NCI-H2171 treated with DMSO at 0.1 percent for 48 hours (cell line): Measurements from ENCODE around the gene NAV2.

Source experiments
- DNase-seq: peaks from one replicate; lab custom pipeline; 2025; lab: John Stamatoyannopoulos, UW

The NAV2 gene

DNA sequence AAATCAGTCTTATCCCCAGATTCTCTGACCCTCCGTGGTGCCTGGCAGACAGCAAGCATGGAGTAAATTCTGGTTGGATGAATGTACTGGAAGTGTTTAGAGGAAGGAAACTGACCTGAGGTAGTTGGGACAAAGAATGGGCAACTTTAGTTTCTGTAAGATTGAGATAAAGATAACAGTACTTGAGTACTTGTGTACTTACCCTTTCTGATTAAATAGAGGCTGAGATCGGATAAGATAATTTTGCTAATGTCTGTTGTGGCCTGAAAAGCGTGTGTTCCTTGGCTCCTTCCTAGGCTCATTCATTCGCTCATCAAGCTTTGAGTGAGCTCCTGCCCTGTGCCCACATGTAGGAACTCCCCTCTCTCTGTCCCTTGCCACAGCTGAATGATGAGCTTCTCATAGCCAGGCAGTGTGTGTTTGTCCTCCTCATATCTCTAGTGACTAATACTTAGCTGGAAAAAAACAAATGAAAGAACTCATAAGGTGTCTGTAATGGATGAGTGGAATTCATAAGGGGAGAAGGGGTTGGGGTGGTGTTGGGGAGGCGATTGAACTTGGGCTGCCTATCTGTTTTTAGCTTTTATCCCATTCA, 329.5 kb downstream of the NAV2 start:
- no peak for DNase-seq

DNA sequence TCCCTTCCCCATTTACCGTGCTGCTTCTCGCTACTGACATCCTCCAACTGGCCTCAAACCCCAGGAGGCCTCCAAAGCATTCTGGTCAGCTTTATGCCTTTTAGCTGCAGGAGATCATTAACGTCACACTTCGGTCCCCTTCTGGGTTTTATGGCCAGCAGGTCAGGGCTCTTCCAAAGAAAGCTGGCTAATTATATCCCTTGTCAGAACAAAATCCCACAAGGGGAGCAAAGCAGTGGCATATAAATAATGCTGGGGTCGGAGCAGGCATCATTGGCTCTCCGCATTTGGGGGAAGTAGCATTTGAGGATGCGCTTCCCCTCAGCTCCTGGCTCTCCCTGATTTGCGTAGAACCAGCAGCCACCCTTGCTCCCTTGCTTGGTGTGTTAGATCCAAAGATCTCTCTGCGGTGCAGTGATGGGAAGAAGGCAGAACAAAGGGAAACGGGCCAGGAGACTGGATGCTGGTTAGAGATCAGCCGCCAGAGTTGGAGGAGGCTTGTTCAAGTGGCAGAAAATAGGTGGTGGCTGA, 330.2 kb downstream of the NAV2 start:
- DNase-seq = no peak

DNA sequence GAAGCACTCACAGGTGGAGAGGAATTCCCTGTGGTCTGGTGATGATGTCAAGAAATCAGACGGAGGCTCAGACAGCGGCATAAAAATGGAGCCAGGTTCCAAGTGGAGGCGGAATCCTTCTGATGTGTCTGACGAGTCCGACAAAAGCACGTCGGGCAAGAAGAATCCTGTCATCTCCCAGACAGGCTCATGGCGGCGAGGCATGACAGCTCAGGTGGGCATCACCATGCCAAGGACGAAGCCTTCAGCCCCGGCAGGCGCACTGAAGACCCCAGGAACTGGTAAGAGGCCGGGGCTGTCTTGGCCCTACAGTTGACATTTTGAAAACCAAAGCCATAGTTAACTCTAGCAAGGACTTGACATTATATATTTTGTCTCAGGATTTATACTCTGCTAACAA, 331.4 kb downstream of the NAV2 start:
- DNase-seq = no peak

DNA sequence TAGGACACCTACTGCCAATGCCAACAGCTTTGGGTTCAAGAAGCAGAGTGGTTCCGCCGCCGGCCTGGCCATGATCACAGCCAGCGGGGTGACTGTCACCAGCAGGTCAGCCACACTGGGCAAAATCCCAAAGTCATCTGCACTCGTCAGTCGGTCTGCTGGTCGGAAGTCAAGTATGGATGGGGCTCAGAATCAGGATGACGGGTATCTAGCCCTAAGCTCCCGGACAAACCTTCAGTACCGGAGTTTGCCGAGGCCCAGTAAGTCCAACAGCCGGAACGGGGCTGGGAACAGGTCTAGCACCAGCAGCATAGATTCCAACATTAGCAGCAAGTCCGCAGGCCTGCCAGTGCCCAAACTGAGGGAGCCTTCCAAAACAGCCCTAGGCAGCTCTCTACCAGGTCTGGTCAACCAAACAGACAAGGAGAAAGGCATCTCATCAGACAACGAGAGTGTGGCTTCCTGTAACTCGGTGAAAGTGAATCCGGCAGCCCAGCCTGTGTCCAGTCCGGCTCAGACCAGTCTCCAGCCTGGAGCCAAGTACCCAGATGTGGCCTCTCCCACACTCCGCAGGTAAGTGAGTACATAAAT, 332.6 kb downstream of the NAV2 start:
- no peak for DNase-seq

DNA sequence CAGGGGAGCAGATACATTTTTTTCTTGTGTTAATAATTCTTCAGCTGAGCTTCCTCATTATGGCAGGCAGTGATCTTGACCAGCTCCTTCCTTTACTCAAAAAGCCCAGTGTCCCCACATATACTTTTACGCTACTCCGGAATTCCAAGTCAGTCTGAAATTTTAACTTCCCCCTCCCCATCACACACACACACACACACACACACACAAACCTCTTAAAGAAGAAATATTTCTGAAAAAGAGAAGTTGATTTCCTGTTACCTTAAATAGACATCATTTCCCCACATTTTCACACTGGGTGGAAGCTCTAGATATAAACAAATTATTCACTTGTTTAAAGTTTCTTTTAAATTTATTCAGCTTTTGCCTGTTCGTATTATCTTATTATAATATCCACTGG, 333.8 kb downstream of the NAV2 start:
- DNase-seq = no peak

DNA sequence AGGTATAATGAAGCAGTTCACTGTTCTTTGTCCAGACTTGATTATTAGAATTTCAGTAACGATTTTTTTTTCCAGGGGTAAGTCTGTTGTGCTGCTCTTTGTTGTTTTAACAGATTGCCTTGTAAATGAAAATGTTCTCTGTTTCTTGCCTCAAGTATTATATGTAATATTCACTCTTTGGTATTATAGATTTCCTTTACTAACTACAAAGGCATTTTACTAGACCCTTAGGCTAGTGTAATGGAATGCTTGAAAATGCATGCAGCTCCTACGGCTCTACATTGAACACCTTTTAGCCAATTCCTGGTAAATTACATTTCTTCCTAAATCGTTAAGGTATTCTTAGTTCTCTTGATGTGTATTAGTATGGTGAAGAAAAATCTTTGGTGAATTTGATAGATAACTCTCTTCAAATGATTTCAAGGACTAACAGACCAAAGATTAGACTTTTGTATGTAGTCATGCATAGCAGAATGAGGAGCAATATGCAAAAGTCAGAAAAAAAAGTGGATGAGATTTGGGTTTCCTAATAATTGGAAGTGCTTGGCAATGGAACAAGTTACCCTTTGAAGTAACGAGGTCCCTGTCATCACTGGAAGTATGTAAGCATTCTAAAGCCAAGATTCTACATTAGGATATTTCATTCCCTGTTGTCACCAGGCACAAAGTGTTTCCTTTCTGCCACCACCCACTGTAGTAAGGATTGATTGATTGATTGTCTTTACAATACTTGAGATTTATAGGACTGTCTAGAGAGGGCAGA, 334.6 kb downstream of the NAV2 start:
- no peak for DNase-seq

DNA sequence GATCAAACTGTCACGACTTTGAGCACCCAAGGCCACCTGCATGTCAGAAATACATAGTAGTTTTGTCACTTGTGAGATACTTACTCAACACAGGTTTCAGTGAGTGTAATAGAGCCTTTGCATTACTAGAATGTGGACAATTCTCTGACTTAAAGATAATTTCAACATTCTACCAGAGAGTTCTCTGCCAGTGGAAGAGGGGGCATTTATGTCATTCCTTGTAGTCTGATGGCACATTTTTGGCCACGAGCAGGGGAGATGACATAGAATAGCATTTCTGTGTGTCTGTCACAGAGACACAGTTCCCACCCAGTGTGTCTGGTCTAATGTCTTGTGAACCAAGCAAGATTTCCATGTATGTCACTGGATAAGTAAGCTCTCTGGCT, 335.1 kb downstream of the NAV2 start:
- no peak for DNase-seq

DNA sequence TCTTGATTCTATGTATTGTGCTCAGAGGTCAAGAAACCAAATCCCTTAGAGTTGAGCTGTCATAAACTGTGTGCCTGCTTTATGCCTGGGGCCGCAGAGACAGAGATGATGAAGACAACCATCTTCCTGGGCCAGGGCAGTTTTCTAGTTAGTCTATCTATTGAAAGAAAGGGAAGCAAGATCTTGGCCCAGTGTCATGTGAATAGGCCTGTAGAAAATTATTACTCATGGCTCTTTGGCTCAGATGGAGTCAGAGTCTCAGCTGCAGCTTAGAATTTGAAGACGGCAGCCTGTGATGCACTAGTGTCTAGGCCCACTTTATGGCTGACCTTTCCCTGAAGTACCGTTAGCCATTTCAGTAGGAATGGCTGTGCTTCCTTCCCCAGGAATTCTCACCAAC, 335.6 kb downstream of the NAV2 start:
- no peak for DNase-seq

DNA sequence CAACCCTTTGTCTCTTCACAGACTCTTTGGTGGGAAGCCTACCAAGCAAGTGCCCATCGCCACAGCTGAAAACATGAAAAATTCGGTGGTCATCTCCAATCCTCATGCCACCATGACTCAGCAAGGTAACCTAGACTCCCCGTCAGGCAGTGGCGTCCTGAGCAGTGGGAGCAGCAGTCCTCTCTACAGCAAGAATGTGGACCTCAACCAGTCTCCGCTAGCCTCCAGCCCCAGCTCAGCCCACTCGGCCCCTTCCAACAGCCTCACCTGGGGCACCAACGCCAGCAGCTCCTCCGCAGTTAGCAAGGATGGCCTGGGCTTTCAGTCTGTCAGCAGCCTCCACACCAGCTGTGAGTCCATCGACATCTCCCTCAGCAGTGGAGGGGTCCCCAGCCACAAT, 336.1 kb downstream of the NAV2 start:
- DNase-seq = no peak

DNA sequence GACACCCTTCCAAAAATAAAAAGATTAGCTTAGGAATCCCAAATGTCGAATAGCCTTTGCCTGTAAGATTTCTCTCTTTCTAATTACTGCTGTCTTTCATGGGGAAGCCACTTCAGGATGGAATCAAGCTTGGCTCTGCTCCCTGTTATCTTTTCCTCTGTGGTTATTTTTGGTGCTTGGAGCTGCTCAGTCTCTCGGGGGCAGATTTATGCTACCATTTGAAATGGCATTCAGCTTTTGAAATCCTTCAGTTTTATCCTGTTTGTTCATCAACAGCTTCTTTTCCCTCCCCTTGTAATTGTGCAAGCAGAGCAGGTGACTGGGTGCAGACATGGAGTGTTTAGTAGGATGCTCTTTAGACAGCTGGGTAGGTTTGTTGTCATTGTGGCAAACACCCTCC, 336.6 kb downstream of the NAV2 start:
- no peak for DNase-seq

DNA sequence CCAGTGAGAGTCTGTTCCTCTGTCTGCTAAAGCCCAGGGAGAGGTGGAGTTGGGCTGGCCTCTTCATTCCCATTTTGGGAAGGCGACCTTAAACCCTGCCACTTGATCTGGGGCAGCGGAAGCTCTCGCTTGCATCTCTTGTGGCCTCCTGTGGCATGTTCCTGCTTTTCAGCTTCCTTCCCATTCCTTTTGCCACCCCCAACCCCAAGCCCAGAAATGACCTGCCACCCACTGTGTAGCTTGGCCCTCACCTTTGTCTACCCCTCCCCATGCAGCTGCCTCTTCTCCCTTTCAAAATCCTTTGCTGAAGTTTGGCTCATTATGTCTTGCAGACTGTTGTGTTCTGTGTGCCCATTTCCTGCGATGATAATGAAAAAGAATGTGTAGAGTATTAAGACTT, 337.4 kb downstream of the NAV2 start:
- DNase-seq = no peak

DNA sequence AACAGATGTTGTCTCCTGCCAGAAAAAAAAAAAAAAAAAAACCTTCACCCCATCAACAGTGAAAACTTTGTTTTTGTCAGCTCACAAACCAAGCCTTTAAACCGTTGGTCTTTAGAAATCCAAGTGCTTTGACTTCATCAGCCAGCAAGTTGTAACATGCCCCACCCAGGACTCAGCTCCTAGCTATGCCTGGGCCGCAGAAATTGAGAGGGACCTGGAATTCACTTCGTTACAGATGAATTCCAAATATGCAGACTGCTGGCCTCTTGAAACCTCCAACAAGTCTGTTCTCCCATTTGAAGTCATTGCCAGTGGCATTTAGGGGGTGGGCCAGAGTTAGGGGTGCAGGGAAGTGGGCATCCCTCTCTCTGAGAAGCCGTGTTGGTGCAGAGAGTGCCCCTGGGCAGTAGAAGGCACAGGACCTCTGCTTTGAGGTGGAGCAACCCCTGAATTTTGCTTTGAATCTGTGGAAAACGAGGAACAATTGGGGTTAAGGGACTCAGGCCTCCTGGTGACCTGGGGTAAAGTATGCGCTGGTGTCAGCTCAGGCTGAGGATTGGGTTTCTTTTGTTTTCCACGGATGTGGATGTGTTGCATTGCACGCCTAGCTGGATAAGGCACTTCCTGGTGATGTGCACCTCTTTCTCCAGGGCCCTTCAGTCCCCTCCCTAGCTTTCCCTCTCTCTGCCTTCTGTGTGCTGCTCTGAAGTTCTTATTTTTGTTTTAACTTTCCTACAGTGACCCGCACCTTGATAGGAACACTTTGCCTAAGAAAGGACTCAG, 338.1 kb downstream of the NAV2 start:
- DNase-seq = no peak

DNA sequence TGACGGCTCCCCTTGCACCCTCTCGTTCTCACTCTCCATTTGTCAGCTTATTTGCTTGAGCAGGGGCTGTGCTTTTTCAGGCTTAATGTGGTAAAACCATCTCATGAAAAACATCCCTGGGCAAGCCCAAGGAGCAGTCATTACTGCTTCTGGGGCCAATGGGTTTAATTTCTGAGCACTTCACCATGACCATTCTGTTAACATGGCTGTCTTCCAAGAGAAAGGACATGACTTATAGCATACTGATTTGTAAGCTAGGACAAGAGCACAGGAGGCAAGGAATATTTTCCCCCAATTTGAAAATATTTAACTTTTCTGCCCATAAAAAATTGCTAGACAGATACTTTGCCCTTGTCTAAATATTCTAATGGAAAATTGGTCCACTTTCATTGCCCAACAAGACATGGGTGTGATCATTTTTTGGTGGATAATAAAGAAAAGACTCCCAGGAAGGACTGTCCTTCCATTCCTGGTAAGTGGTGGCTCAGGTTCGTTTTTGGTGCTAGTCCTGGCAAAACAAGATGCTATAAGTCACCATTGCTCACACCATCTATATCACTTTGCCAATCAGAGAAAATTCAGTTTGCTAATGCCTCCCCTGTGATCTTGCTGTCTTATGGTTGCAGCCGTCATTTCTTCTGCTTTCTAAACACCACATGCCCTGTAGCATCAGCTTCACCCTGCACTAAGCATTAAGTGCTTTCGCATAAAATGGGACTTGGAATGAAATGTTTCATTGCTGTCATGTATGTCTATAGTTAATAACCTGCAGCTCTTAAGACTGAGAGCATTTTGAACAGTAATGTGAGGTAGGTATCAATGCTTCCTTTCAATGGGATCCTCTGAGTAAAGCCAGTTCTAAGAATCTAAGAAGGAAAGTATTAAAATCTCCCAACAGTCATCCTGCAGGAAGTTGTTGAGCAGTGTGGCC, 339.1 kb downstream of the NAV2 start:
- no peak for DNase-seq

DNA sequence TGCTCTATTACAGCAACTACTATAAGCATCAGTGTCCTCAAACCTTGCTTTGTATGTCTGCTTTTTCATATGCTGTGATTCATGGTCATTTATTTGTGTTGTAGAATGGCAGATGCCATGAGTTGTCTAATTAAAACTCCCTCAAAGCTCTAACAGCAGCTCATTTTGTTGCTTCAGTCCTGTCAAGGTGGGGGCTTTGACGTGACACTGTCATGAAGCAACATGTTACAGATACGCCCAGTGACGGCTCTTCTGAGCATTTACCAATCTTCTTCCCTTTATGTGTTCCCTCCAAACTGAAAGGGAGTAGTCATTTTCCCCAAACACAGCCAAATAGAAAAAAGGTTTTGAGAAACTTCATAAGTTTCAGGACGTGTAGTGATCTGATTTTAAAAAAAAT, 340.9 kb downstream of the NAV2 start:
- DNase-seq = no peak

DNA sequence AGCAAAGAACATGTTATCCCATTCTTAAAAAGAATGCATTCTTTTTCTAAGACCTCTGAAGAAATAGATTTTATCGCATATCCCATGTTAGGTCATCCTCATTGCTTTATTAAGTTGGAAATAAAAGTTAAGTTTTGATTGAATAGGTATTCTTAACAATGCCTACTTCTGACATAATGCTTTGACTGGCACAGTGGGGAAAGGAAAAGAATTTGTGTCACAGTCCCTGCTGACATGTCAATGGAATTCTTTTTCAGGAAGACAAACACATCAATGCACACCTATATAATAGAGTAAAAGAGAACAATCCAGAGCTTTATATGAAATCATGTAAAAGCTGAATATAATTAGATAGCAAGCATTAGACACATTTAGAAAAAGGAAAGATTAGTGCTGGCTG, 341.9 kb downstream of the NAV2 start:
- DNase-seq = no peak

DNA sequence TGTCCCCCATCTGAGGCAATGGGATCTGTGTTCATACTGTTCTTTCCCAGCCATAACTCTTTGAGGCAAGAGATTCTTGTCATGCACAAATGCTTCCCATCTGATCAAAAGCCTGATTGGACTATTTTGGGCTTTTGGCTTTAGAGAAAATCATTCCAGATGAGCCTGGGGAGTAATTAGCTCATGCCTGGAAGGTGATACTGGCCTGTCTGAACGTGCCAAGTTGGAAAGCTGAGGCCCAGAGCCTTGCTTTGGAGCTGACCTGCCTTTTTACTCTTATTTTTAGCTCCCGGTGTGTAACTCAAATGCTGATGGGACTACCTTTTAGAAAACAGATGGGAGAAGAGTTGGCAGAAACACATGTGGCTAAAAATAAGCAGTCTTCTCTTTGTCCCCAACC, 342.7 kb downstream of the NAV2 start:
- peak; percentile 64 for DNase-seq

DNA sequence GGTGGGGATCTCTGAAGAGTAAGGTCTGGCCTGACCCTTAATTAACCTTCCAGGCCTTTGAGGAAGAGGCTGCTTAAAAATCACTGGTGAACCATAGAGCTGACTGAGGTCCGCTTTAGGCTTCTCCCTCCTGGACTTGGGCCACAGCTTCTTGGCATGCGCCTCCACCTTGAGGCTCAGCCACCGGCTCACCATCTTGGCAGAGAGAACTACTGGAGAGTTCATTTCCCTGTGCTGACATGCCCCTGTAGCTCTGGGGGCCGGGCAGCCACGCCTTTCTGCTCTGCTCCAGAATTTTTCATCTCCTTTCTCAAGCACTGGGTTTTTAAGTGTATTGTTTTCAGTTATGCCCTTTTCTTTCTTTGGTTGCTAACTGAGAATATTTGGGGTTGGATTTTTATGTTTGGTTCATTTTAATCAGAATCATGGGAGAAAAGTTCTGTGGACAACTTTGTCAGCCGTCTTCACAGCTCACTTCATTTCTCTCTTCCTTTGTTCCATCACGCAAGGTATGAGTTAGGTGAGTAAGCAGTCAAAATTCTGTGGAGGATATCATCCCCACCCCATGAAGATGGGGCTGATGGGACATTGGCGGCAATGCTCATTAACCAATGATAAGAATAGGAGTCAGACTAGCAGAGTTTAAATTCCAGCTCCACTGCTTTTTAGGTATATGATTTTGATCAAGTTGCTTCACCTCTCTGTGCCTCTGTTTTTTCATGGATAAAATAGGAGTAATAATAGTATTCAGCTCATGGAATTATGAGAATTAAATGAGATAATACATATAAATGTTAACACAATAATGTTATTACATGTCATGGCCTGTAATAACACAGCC, 343.7 kb downstream of the NAV2 start:
- no peak for DNase-seq

DNA sequence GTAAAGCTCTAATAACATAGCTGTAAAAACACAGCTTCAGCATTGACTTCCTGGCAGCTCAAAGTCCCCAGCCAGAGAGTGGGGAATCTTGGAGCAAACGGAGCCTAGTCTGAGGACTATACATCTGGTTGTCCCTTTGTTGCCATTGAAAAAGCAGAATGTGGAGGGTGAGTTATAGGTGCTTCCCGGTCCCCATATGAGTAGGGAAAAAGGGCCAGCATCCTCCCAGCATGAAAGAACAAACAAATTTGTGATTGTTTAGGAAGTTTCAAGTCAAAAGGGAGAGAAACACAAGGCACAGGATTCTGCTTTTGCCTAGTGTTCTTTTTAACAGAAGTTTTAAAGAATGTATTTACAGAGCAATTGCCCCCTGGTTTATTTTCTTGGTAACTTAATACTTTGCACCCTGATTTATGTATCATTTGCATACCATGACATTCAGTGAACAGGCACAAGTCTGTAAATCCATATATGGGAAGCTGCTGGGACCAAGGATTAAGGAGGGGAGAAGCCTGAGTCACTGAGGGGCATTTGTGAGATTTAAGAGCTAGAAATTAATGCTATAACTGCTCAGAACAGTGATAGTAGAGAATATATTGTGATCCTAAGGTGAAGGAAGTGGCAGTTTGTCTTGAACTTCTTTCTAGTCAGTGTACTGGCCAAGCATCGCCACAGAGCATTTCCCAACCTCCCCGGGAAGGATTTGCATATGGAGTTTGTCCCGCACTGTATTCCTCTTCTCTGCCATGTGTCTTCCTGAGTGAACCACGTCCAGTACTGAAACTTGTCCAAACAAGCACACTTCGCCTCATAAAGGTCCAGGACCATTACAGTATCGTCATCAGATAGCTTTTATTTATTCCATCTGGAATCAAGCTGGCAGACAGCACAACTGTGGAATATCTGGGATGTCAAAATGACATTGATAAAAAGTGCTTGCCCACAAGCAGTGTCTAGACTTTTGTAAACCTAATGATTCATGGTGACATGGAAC, 344.6 kb downstream of the NAV2 start:
- DNase-seq = no peak

DNA sequence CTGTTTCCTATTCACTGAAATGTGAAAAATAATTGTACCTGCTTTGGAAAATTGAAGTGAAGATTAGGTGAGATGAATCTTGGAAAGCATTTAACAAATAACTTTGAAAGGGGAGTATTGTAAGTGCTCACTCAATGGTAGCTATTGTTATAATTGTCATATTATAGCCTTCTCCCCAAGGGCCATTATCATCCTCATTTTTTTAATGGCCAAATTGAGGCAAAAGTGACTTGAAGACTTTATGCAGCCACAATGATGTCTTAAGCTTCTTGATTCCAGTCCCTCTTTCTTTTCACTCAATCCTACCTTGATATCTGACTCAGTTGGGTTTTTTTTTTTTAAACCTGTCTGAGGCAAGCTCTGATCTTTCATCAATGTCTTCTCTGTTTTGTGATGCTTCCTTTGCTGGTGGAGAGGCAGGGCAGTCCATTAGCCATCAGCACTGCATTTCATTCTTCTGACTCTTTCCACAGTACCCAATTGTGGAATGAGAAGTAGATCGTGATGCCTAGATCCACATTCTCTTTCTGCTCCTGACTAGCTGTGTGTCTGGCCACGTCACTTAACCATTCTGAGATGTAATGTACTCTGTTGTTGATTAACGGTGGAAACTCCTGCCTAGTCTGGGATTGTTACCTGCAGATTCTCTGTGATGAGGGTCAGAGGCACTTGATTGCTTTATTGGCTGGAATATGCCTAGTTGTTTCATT, 346.3 kb downstream of the NAV2 start:
- no peak for DNase-seq
